Keratinocyte (primary cell): Measurements from ENCODE around the gene HS1BP3. TPM values are rescaled to one million over a fixed set of nuclear protein-coding genes. Genes with fewer than 3 reads are reported as not detected.

ENCODE experiments used
- DNase-seq: peaks from one replicate; pipeline ENCODE4 v3.0.0-alpha.2; 2011; ENCODE audit warnings: low read depth, missing footprints, low spot score
- FAIRE-seq: peaks from 2 replicates; lab custom pipeline; 2011; peaks lifted over from hg19 to GRCh38; lab: Jason Lieb, UNC
- H2AFZ ChIP-seq: 2 replicates; pipeline ENCODE4 v1.6.0; 2012; ENCODE audit warnings: low read length, control low read depth, inconsistent platforms; ENCODE audit not compliant: control insufficient read depth
- H3K27ac ChIP-seq: 2 replicates; pipeline ENCODE4 v1.5.1; 2011; ENCODE audit warnings: low read length; ENCODE audit not compliant: control insufficient read depth, insufficient read depth
- H3K27me3 ChIP-seq: 3 replicates; pipeline ENCODE4 v1.6.0; 2011; ENCODE audit warnings: low read length; ENCODE audit not compliant: control insufficient read depth, insufficient read depth; ENCODE audit errors: extremely low read depth
- H3K36me3 ChIP-seq, 2 experiments: 2 replicates in 1 of 2; 3 replicates in 1 of 2; pipeline ENCODE4 v1.5.1; 2011; ENCODE audit warnings: low read length in 2 of 2, mild to moderate bottlenecking in 1 of 2; ENCODE audit not compliant: control insufficient read depth in 2 of 2, insufficient read depth in 2 of 2; ENCODE audit errors: extremely low read depth in 1 of 2
- H3K4me1 ChIP-seq: 3 replicates; pipeline ENCODE4 v1.5.1; 2011; ENCODE audit warnings: low read length; ENCODE audit not compliant: control insufficient read depth, insufficient read depth; ENCODE audit errors: extremely low read depth
- H3K4me2 ChIP-seq: 3 replicates; pipeline ENCODE4 v1.6.0; 2011; ENCODE audit warnings: low read depth, low read length; ENCODE audit not compliant: control insufficient read depth, insufficient read depth; ENCODE audit errors: extremely low read depth
- H3K4me3 ChIP-seq, 3 experiments: fragments of 200-600 bp in 1 of 3; sonication (generic) in 1 of 3; 2 replicates in 2 of 3; 3 replicates in 1 of 3; pipeline ENCODE4 v1.5.1; 2011 to 2016; ENCODE audit warnings: low read length in 3 of 3, mild to moderate bottlenecking in 3 of 3, control low read depth in 2 of 3, inconsistent platforms in 1 of 3, low read depth in 1 of 3, mixed read lengths in 1 of 3, mixed run types in 1 of 3, moderate library complexity in 1 of 3; ENCODE audit not compliant: control insufficient read depth in 2 of 3, insufficient read depth in 2 of 3; ENCODE audit errors: extremely low read depth in 1 of 3
- H3K79me2 ChIP-seq: 2 replicates; pipeline ENCODE4 v1.6.0; 2012; ENCODE audit warnings: low read length; ENCODE audit not compliant: control insufficient read depth, insufficient read depth
- H3K9ac ChIP-seq: 3 replicates; pipeline ENCODE4 v1.6.0; 2011; ENCODE audit warnings: low read length; ENCODE audit not compliant: control insufficient read depth, insufficient read depth; ENCODE audit errors: extremely low read depth
- H3K9me1 ChIP-seq: 3 replicates; pipeline ENCODE4 v1.6.0; 2011; ENCODE audit warnings: low read length; ENCODE audit not compliant: control insufficient read depth, insufficient read depth; ENCODE audit errors: extremely low read depth
- H3K9me3 ChIP-seq: 2 replicates; pipeline ENCODE4 v1.5.1; 2012; ENCODE audit warnings: low read depth, low read length; ENCODE audit not compliant: control insufficient read depth
- H4K20me1 ChIP-seq: 3 replicates; pipeline ENCODE4 v1.6.0; 2011; ENCODE audit warnings: low read length; ENCODE audit not compliant: control insufficient read depth, insufficient read depth; ENCODE audit errors: extremely low read depth
- CTCF ChIP-seq, 3 experiments: IDR thresholded peaks in 1 of 3; conservative IDR thresholded peaks in 1 of 3; optimal IDR thresholded peaks in 1 of 3; 2 replicates in 2 of 3; 3 replicates in 1 of 3; pipeline versions ENCODE3 to v1.5.1; 2011; ENCODE audit warnings: low read length in 3 of 3, mild to moderate bottlenecking in 3 of 3, moderate library complexity in 2 of 3, control low read depth in 1 of 3, inconsistent platforms in 1 of 3; ENCODE audit not compliant: insufficient read depth in 2 of 3; ENCODE audit errors: extremely low read depth in 1 of 3
- EZH2 ChIP-seq: IDR thresholded peaks from one replicate; pipeline ENCODE4 v1.6.1; 2012; ENCODE audit warnings: inconsistent platforms, mild to moderate bottlenecking, low read length, moderate library complexity
- dilution Hi-C: fragments of 300-500 bp; cut with MboI; formaldehyde crosslinking; loops from one replicate; pipeline ENCODE4 v1.7.0; 2020; ENCODE audit warnings: low sequenced_read_pairs; ENCODE audit not compliant: extremely low pct_ligation_motif_present
- polyA plus RNA-seq, 5 experiments: library from polyadenylated mRNA; depleted of rRNA in 3 of 5; stranded (reverse) in 3 of 5; stranded (forward) in 1 of 5; unstranded in 1 of 5; fragments of >200 nt; gene quantifications; 1 replicate in 1 of 5; 2 replicates in 3 of 5; 3 replicates in 1 of 5; pipeline versions ENCODE4 v1.2.1 to v1.2.3, GENCODE V29; 2011 to 2012; ENCODE audit warnings: missing spikeins in 2 of 5, low read depth in 1 of 5, low replicate concordance in 1 of 5

HS1BP3 gene
- polyA plus RNA-seq, 1 donor (not counting 4 experiments of a cell fraction or from before 2014, with no cell fraction given), result 18.5 TPM

DNA sequence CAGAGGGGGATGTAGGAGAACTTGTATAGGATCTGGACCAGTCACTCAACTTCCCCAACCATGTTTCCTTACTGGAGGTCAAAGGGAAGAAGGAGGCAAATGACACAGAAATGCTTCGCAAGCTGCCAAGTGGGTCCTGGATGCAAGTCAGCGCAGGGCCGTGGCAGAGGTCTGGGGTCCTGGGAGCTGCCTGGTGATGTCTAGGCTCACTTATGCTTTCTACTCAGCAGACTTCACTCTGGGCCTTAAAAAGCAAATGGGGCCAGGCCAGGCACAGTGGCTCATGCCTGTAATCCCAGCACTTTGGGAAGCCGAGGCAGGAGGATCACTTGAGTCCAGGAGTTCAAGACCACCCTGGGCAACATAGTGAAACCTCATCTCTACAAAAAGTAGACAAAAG, 19.9 kb downstream of the HS1BP3 start:
- no peak for DNase-seq
- Histone ChIP-seq H3K9me1 (no peaks in the 10 kb centered on the region), H3K9ac (no peak overlapping the region), H3K4me1 (peaks cover 21% of the 10 kb centered on the region), H3K27me3 (no peaks in the 10 kb centered on the region), H3K79me2 (no peaks in the 10 kb centered on the region), H3K27ac (no peak overlapping the region), H4K20me1 (peaks cover 3% of the 10 kb centered on the region), H3K4me2 (no peak overlapping the region), H3K36me3 (peaks cover 0 to 16% of the 10 kb centered on the region in 2 experiments), H3K4me3 (no peak overlapping the region), H3K9me3 (no peaks in the 10 kb centered on the region), H2AFZ (no peak overlapping the region)
- FAIRE-seq, result no peak
- dilution Hi-C loops, result no loop called here
- TF ChIP-seq CTCF (optimal IDR thresholded peaks at IDR 0.05 in 1 of 3, IDR thresholded peaks at IDR 0.05 in 1 of 3, conservative IDR thresholded peaks at IDR 0.05 in 1 of 3; ENCODE audit: extremely low read depth in 1 of 3, insufficient read depth in 2 of 3, low read length in 3 of 3), result no peak
- TF ChIP-seq EZH2, result no peak

DNA sequence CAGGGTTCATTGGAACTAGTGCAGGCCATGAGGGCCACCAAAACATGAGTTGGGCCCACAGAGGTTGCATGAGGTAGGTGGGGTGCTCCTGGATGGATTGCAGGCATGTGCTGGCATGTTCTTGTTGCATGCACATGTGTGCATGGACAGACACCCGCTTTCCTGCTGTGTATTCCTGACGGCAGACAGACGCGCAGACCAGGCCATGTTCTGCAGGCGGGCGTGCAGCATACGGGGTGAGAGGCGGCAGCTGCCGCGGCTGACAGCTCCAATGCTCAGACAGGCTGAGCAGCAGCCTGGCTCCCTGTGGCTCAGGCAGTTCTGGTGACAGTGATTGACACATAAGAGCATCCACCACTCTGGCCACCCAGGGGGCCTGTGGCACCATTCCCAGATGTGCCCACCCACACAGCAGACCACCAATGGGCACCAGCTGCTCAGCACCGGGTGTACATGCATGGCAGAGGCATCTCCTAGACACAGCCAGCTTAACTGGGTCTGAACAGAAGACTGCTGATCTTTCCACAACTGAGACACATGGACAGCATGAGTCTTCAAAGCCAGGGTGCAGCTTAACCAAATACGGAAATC, 21.2 kb downstream of the HS1BP3 start:
- no peak overlapping the region for H3K27ac ChIP-seq
- H3K79me2 ChIP-seq, result no peaks in the 10 kb centered on the region
- TF ChIP-seq CTCF (optimal IDR thresholded peaks at IDR 0.05 in 1 of 3, IDR thresholded peaks at IDR 0.05 in 1 of 3, conservative IDR thresholded peaks at IDR 0.05 in 1 of 3; ENCODE audit: extremely low read depth in 1 of 3, insufficient read depth in 2 of 3, low read length in 3 of 3) (no peak), EZH2 (no peak)
- peaks cover 0 to 16% of the 10 kb centered on the region in 2 experiments for H3K36me3 ChIP-seq
- DNase-seq, result no peak
- H3K4me1 ChIP-seq, result peaks cover 17% of the 10 kb centered on the region
- FAIRE-seq, result no peak
- no peak overlapping the region for H3K4me3 ChIP-seq
- H2AFZ ChIP-seq, result no peak overlapping the region
- peaks cover 3% of the 10 kb centered on the region for H4K20me1 ChIP-seq
- no peaks in the 10 kb centered on the region for H3K27me3 ChIP-seq
- H3K9me3 ChIP-seq, result no peaks in the 10 kb centered on the region
- no peak overlapping the region for H3K4me2 ChIP-seq
- dilution Hi-C loops, result no loop called here
- no peak overlapping the region for H3K9ac ChIP-seq
- no peaks in the 10 kb centered on the region for H3K9me1 ChIP-seq
